Lung (tissue), 12 donors: Measurements from ENCODE around the gene ACTL10. TPM values are rescaled to one million over a fixed set of nuclear protein-coding genes. Genes with fewer than 3 reads are reported as not detected.

Experiments
- ATAC-seq: fragments of 200-7000 bp; cut with Tn5 transposase; one replicate; pipeline ENCODE4 v1.9.1; 2020; ENCODE audit warnings: moderate number of reproducible peaks; ENCODE audit not compliant: insufficient read depth, low FRiP score
- DNase-seq, 3 donors: peaks; one replicate each; pipeline ENCODE4 v3.0.0-alpha.2; 2013 to 2017
- H3K27ac ChIP-seq, 2 donors: one replicate each; pipeline ENCODE4 v1.5.1; 2013; ENCODE audit warnings: mild to moderate bottlenecking in 2 of 2, moderate library complexity in 2 of 2, control low read depth in 1 of 2, inconsistent platforms in 1 of 2, low read depth in 1 of 2, low read length in 1 of 2
- H3K27me3 ChIP-seq, 3 donors: one replicate each; pipeline ENCODE4 v1.5.1; 2013; ENCODE audit warnings: low read length in 2 of 3; ENCODE audit not compliant: control insufficient read depth in 3 of 3, insufficient read depth in 3 of 3
- H3K36me3 ChIP-seq, 4 donors: one replicate each; pipeline ENCODE4 v1.5.1; 2013; ENCODE audit warnings: low read length in 4 of 4, mild to moderate bottlenecking in 1 of 4, moderate library complexity in 1 of 4; ENCODE audit not compliant: control insufficient read depth in 4 of 4, insufficient read depth in 4 of 4
- H3K4me1 ChIP-seq, 5 donors: one replicate each; pipeline ENCODE4 v1.5.1; 2013; ENCODE audit warnings: low read length in 5 of 5, mild to moderate bottlenecking in 2 of 5, moderate library complexity in 1 of 5; ENCODE audit not compliant: control insufficient read depth in 5 of 5, insufficient read depth in 5 of 5
- H3K4me3 ChIP-seq: one replicate; pipeline ENCODE4 v1.5.1; 2013; ENCODE audit warnings: mild to moderate bottlenecking, control low read depth, moderate library complexity
- H3K9ac ChIP-seq, 2 donors: one replicate each; pipeline ENCODE4 v1.5.1; 2013; ENCODE audit warnings: low read length in 2 of 2, control low read depth in 1 of 2; ENCODE audit not compliant: insufficient read depth in 1 of 2
- H3K9me3 ChIP-seq, 4 donors: one replicate each; pipeline ENCODE4 v1.5.1; 2013; ENCODE audit warnings: low read length in 3 of 4, mild to moderate bottlenecking in 1 of 4, moderate library complexity in 1 of 4; ENCODE audit not compliant: control insufficient read depth in 4 of 4, insufficient read depth in 3 of 4
- CTCF ChIP-seq: IDR thresholded peaks from 2 replicates; pipeline ENCODE4 v1.5.1; 2012; ENCODE audit warnings: mild to moderate bottlenecking; ENCODE audit errors: control extremely low read depth, extremely low read depth
- WGBS, 2 donors: extraction: QIAGEN DNeasy Blood & Tissue Kit; methylation state at CpG; one replicate each; pipeline ENCODE4 v1.1.7; 2013; 5-methylcytosine and 5-hydroxymethylcytosine counted together
- polyA plus RNA-seq, 2 donors: library from polyadenylated mRNA; stranded (reverse); fragments of 200-250 nt; gene quantifications; one replicate each; pipeline ENCODE4 v1.2.1, GENCODE V29; 2013
- total RNA-seq, 2 donors: library from RNA; depleted of rRNA in 1 of 2; stranded (reverse); fragments of >200 nt in 1 of 2; gene quantifications; one replicate each; pipeline ENCODE4 v1.2.1, GENCODE V29; 2014 to 2021
- donor health status: control.
- donor health status: control.
- donor health status: Bipolar disorder and iron deficiency.
- donor health status: healthy.
- donor health status: DM: yes; HTN: yes; CAD: no.

The ACTL10 gene
- total and polyA plus RNA-seq, 4 donors: 0.26 to 3.4 (median 2.2) TPM

GRCh38 chr20:33710681-33711445 lies 44.1 kb downstream of the ACTL10 start:
- H3K27ac ChIP-seq: no peak overlapping the region
- WGBS, 2 donors: 74 to 78% methylated on average over 14 of the region's 14 CpGs
- H3K9me3 ChIP-seq: no peaks in the 10 kb centered on the region
- H3K27me3 ChIP-seq: no peaks in the 10 kb centered on the region
- no peak for DNase-seq
- TF ChIP-seq CTCF: no peak
- H3K9ac ChIP-seq: no peak overlapping the region
- no peak overlapping the region for H3K4me3 ChIP-seq
- ATAC-seq: no peak
- H3K4me1 ChIP-seq: peaks cover 0 to 13% (median 0%) of the 10 kb centered on the region in 5 donors
- peaks cover 5 to 31% (median 19%) of the 10 kb centered on the region in 4 donors for H3K36me3 ChIP-seq

DNA sequence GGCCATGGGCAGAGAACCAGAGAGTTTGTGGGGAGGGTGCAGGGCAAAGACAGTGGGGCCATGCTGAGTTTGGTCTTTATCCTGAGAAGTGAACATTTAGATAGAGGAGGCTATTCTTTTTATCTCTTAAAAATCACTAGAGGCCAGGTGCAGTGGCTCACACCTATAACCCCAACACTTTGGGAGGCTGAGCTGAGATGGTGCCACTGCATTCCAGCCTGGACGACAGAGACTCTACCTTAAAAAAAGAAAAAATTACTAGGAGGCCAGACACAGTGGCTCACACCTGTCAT lies 44.6 kb downstream of the ACTL10 start:
- Histone ChIP-seq H3K9ac (no peak overlapping the region), H3K4me3 (no peak overlapping the region), H3K27me3 (no peaks in the 10 kb centered on the region), H3K27ac (no peak overlapping the region), H3K36me3 (peaks cover 5 to 31% (median 19%) of the 10 kb centered on the region in 4 donors), H3K9me3 (no peaks in the 10 kb centered on the region), H3K4me1 (peaks cover 0 to 13% (median 0%) of the 10 kb centered on the region in 5 donors)
- 68 to 92% methylated on average over 1 of the region's 1 CpG for WGBS, 2 donors
- DNase-seq: no peak
- no peak for ATAC-seq
- no peak for TF ChIP-seq CTCF

DNA sequence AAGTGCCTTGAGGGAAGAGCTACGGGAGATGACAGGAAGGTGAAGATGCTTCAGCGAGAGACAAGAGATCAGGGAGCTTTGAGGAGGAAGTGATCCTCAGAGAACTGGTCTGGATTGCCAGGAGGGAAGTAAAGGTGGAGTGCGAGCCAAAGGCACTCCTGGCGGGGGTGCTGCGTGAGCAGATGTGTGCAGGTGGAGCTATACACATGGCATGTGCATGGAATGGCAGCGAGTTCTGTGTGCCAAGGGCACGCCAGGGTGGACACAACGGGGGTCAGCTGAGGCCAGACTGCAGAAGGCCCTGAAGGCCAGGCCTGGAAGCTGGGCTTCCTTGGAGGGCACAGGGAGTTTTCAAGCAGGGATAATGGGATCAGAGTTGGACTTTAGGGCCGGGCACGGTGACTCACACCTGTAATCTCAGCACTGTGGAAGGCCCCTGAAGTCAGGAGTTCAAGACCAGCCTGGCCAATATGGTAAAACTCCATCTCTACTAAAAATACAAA lies 47.2 kb downstream of the ACTL10 start:
- DNase-seq: no peak
- no peak overlapping the region for H3K4me3 ChIP-seq
- H3K9me3 ChIP-seq: no peaks in the 10 kb centered on the region
- no peak for TF ChIP-seq CTCF
- peaks cover 5 to 24% (median 19%) of the 10 kb centered on the region in 4 donors for H3K36me3 ChIP-seq
- H3K4me1 ChIP-seq: peaks cover 0 to 14% (median 0%) of the 10 kb centered on the region in 5 donors
- no peak overlapping the region for H3K9ac ChIP-seq
- WGBS, 2 donors: 91 to 92% methylated on average over 10 of the region's 10 CpGs
- H3K27ac ChIP-seq: no peak overlapping the region
- ATAC-seq: no peak
- no peaks in the 10 kb centered on the region for H3K27me3 ChIP-seq
